Calu3 (cell line): ENCODE measurements around the gene PHEX. TPM values are rescaled to one million over a fixed set of nuclear protein-coding genes. Genes with fewer than 3 reads are reported as not detected.
A peak's percentile ranks its signal among the peaks of the same experiment; 100 is the strongest.

ENCODE experiments used
- BruUV-seq: library from RNA; stranded (reverse); fragments of 400-500 nt; replicated peaks from 2 replicates; lab custom pipeline; 2021; lab: Mats Ljungman, UMichigan
- CTCF ChIA-PET: fragments of 300-600 bp; sonication (Branson Sonifier 250); formaldehyde crosslinking; loops from one replicate; lab custom pipeline; 2022; ENCODE audit warnings: antibody characterized with exemption; lab: Charles Lee
- DNase-seq: peaks from one replicate; pipeline ENCODE4 v3.0.0; 2022
- H3K27ac Mint-ChIP-seq: one replicate; pipeline ENCODE4 v1.8.0; 2022; ENCODE audit warnings: mixed read lengths; ENCODE audit not compliant: unreplicated experiment
- H3K27me3 Mint-ChIP-seq: one replicate; pipeline ENCODE4 v1.8.0; 2022; ENCODE audit warnings: mixed read lengths; ENCODE audit not compliant: unreplicated experiment
- H3K36me3 Mint-ChIP-seq: one replicate; pipeline ENCODE4 v1.8.0; 2022; ENCODE audit warnings: mild to moderate bottlenecking, moderate library complexity, mixed read lengths; ENCODE audit not compliant: insufficient read depth, unreplicated experiment
- H3K4me1 Mint-ChIP-seq: one replicate; pipeline ENCODE4 v1.8.0; 2022; ENCODE audit warnings: mild to moderate bottlenecking, low read depth, mixed read lengths; ENCODE audit not compliant: unreplicated experiment
- H3K4me3 Mint-ChIP-seq: one replicate; pipeline ENCODE4 v1.8.0; 2022; ENCODE audit warnings: mild to moderate bottlenecking, low read depth, moderate library complexity, mixed read lengths; ENCODE audit not compliant: unreplicated experiment
- H3K9me3 Mint-ChIP-seq: one replicate; pipeline ENCODE4 v1.8.0; 2022; ENCODE audit warnings: low read depth, mixed read lengths; ENCODE audit not compliant: unreplicated experiment
- CTCF ChIP-seq: fragments of 200-600 bp; IDR thresholded peaks from one replicate; pipeline ENCODE4 v1.8.0; 2022; ENCODE audit warnings: antibody characterized with exemption; ENCODE audit not compliant: unreplicated experiment
- intact Hi-C: fragments of 100-400 bp; cut with micrococcal nuclease; formaldehyde crosslinking; loops from one replicate; pipeline ENCODE4 v1.10.0; 2022; ENCODE audit not compliant: unreplicated experiment
- total RNA-seq: library from RNA; stranded (reverse); gene quantifications from 2 replicates; pipeline ENCODE4 v1.2.3, GENCODE V29; 2022

The PHEX gene
- total RNA-seq, 1 experiment from 2014 or later, result 0.57 TPM

GRCh38 chrX:22063284-22063683 lies 31.2 kb downstream of the PHEX start:
- H3K9me3 Mint-ChIP-seq, result no peaks in the 10 kb centered on the region
- H3K4me1 Mint-ChIP-seq, result peaks cover 33% of the 10 kb centered on the region
- intact Hi-C loops, result no loop called here
- BruUV-seq, result no TSS peak
- CTCF ChIA-PET, result no interaction called here
- no peak overlapping the region for H3K27ac Mint-ChIP-seq
- H3K4me3 Mint-ChIP-seq, result no peak overlapping the region
- no peak for TF ChIP-seq CTCF
- no peaks in the 10 kb centered on the region for H3K27me3 Mint-ChIP-seq
- DNase-seq, result peak; percentile 20
- H3K36me3 Mint-ChIP-seq, result no peaks in the 10 kb centered on the region

- intact Hi-C loops, result no loop called here
- H3K9me3 Mint-ChIP-seq, result no peaks in the 10 kb centered on the region
- no peak for DNase-seq
- no peaks in the 10 kb centered on the region for H3K27me3 Mint-ChIP-seq
- H3K27ac Mint-ChIP-seq, result no peak overlapping the region
- no peak for TF ChIP-seq CTCF
- H3K4me3 Mint-ChIP-seq, result no peak overlapping the region
- H3K36me3 Mint-ChIP-seq, result no peaks in the 10 kb centered on the region
- no TSS peak for BruUV-seq
- no peaks in the 10 kb centered on the region for H3K4me1 Mint-ChIP-seq
- CTCF ChIA-PET, result no interaction called here
Measured at GRCh38 chrX:22069586-22069985, 37.5 kb downstream of the PHEX start.

- H3K27ac Mint-ChIP-seq, result no peak overlapping the region
- H3K9me3 Mint-ChIP-seq, result no peaks in the 10 kb centered on the region
- peak; percentile 17 for DNase-seq
- H3K4me3 Mint-ChIP-seq, result no peak overlapping the region
- BruUV-seq, result no TSS peak
- CTCF ChIA-PET, result no interaction called here
- no peak for TF ChIP-seq CTCF
- H3K4me1 Mint-ChIP-seq, result no peaks in the 10 kb centered on the region
- intact Hi-C loops, result no loop called here
- no peaks in the 10 kb centered on the region for H3K36me3 Mint-ChIP-seq
- H3K27me3 Mint-ChIP-seq, result no peaks in the 10 kb centered on the region
Measured at GRCh38 chrX:22073928-22074327, 41.8 kb downstream of the PHEX start.

- CTCF ChIA-PET, result no interaction called here
- Mint-ChIP-seq H3K4me3 (no peak overlapping the region), H3K36me3 (no peaks in the 10 kb centered on the region), H3K27ac (no peak overlapping the region), H3K4me1 (peaks cover 8% of the 10 kb centered on the region), H3K9me3 (no peaks in the 10 kb centered on the region), H3K27me3 (no peaks in the 10 kb centered on the region)
- DNase-seq, result no peak
- BruUV-seq, result no TSS peak
- intact Hi-C loops, result no loop called here
- TF ChIP-seq CTCF, result no peak
Measured at GRCh38 chrX:22078117-22078516, 46.0 kb downstream of the PHEX start.
